Muscle layer of colon (tissue), 2 donors: ENCODE measurements around the gene PDK4.
"Not testable (repeated sequence)": the region's sequence is repeated elsewhere in the genome, so short reads cannot be mapped to it uniquely, and the experiment has no call there.

ENCODE experiments used
- H3K27ac ChIP-seq: one replicate; pipeline ENCODE4 v1.7.0; 2013; ENCODE audit warnings: low read depth, mild to moderate bottlenecking, low read length, moderate library complexity
- H3K27me3 ChIP-seq, 2 donors: one replicate each; pipeline ENCODE4 v1.7.0; 2013; ENCODE audit warnings: low read length in 2 of 2, mild to moderate bottlenecking in 2 of 2; ENCODE audit not compliant: insufficient read depth in 2 of 2, control insufficient read depth in 1 of 2
- H3K36me3 ChIP-seq: one replicate; pipeline ENCODE4 v1.7.0; 2013; ENCODE audit warnings: mild to moderate bottlenecking, low read length; ENCODE audit not compliant: insufficient read depth
- H3K4me1 ChIP-seq: one replicate; pipeline ENCODE4 v1.7.0; 2013; ENCODE audit warnings: mild to moderate bottlenecking, low read length; ENCODE audit not compliant: insufficient read depth
- H3K4me3 ChIP-seq, 2 donors: one replicate each; pipeline ENCODE4 v1.7.0; 2013; ENCODE audit warnings: low read length in 2 of 2, low read depth in 1 of 2, mild to moderate bottlenecking in 1 of 2, moderate library complexity in 1 of 2
- H3K9ac ChIP-seq: one replicate; pipeline ENCODE4 v1.7.0; 2013; ENCODE audit warnings: low read length
- H3K9me3 ChIP-seq: one replicate; pipeline ENCODE4 v1.7.0; 2013; ENCODE audit warnings: mild to moderate bottlenecking, low read length
- donor health status: abdominal sarcoma.
- donor health status: Adenocarcinoma of cecum.

PDK4 gene

GRCh38 chr7:95604397-95604796 lies 8.1 kb upstream of the PDK4 start:
- not testable (repeated sequence) for H3K9ac ChIP-seq, H3K27me3 ChIP-seq, H3K4me3 ChIP-seq, H3K9me3 ChIP-seq, H3K36me3 ChIP-seq, H3K27ac ChIP-seq
- peaks cover 24% of the 10 kb centered on the region for H3K4me1 ChIP-seq

DNA sequence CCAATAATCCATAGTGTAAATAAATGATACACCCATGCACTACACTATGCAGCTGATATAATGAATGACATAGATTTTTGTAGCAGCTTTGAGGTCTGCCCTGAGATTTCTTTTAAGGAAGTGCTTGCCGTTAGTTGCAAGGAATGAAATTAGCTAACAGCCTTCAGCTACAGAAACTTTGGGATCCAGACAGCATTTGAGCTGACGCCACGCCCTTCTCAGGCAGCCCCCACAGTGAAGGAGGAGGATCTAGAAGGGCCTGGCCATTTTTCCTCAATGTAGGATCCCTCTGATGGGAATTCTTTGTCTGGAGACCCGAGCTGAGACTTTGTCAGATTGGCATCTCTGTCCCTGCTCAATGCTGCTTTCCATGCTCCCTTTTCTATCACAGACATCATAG lies 6.1 kb upstream of the PDK4 start:
- peak overlapping the region; percentile 30 for H3K27ac ChIP-seq
- H3K27me3 ChIP-seq = no peaks in the 10 kb centered on the region
- H3K9me3 ChIP-seq = no peaks in the 10 kb centered on the region
- no peaks in the 10 kb centered on the region for H3K36me3 ChIP-seq
- H3K4me1 ChIP-seq = peaks cover 17% of the 10 kb centered on the region
- no peak overlapping the region for H3K4me3 ChIP-seq
- H3K9ac ChIP-seq = no peak overlapping the region

DNA sequence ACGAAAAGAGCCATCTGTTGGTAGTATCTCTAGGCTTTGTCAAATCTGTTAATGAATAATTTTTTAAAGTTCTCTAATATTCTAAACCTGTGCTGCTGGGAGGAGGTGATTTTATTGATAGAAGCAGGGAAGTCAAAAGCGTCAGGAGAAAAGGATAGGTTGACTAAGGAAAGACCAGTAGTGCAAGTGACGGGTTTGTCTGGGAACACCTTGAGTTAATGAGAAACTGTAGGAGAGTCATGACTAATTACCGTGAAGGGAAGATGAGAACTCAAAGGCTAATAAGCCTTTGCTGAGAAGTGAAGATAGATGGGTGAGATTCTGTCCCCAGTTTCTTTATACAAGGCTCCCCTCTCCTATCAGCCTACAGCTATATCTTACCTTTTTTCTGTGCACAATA lies 5.0 kb upstream of the PDK4 start:
- Histone ChIP-seq H3K36me3 (no peaks in the 10 kb centered on the region), H3K4me3 (no peak overlapping the region), H3K9ac (no peak overlapping the region), H3K9me3 (no peaks in the 10 kb centered on the region), H3K27ac (no peak overlapping the region), H3K27me3 (no peaks in the 10 kb centered on the region), H3K4me1 (peaks cover 11% of the 10 kb centered on the region)

- Histone ChIP-seq H3K27ac (no peak overlapping the region), H3K36me3 (peaks cover 10% of the 10 kb centered on the region), H3K9me3 (no peaks in the 10 kb centered on the region), H3K9ac (no peak overlapping the region), H3K4me3 (no peak overlapping the region), H3K27me3 (no peaks in the 10 kb centered on the region), H3K4me1 (peaks cover 14% of the 10 kb centered on the region)
Measured at GRCh38 chr7:95599069-95599468, 2.8 kb upstream of the PDK4 start.

GRCh38 chr7:95598511-95598910 lies 2.2 kb upstream of the PDK4 start:
- Histone ChIP-seq H3K27ac (peak overlapping the region; percentile 35), H3K4me3 (no peak overlapping the region), H3K4me1 (peaks cover 18% of the 10 kb centered on the region)

GRCh38 chr7:95595746-95596197 lies 544 bp downstream of the PDK4 start:
- H3K9me3 ChIP-seq = no peaks in the 10 kb centered on the region
- peak overlapping the region; percentile 96 for H3K27ac ChIP-seq
- no peaks in the 10 kb centered on the region for H3K27me3 ChIP-seq
- H3K36me3 ChIP-seq = peaks cover 40% of the 10 kb centered on the region
- peak overlapping the region; percentile 91 to 92 for H3K4me3 ChIP-seq
- peaks cover 32% of the 10 kb centered on the region for H3K4me1 ChIP-seq
- peak overlapping the region; percentile 98 for H3K9ac ChIP-seq

More at GRCh38 chr7:95598511-95598910, 2.2 kb upstream of the PDK4 start:
- H3K36me3 ChIP-seq = peaks cover 16% of the 10 kb centered on the region
- no peak overlapping the region for H3K9ac ChIP-seq
- H3K27me3 ChIP-seq = no peaks in the 10 kb centered on the region
- H3K9me3 ChIP-seq = no peaks in the 10 kb centered on the region

DNA sequence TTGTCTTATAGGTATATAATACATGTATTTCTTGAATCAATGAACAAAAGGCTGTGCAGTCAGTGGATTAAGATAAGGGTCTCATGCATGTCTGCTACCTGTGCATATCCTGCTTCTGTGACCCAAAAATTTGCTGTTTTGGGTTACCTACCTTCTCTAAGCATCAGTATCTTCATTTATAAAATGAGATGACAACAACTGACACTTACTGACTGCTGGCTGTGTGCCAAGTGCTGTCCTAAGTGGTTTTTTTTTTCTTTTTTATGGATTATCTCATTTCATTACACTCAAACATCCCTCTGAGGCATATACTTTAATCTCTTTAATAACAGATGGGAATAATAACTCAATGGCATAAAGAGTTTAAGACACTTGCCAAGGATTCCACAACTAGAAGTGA lies 2.1 kb downstream of the PDK4 start:
- Histone ChIP-seq H3K4me3 (peak overlapping the region; percentile 91 to 92), H3K36me3 (peaks cover 52% of the 10 kb centered on the region), H3K9ac (peak overlapping the region; percentile 98), H3K4me1 (peaks cover 45% of the 10 kb centered on the region), H3K9me3 (no peaks in the 10 kb centered on the region), H3K27me3 (no peaks in the 10 kb centered on the region), H3K27ac (peak overlapping the region; percentile 53)

DNA sequence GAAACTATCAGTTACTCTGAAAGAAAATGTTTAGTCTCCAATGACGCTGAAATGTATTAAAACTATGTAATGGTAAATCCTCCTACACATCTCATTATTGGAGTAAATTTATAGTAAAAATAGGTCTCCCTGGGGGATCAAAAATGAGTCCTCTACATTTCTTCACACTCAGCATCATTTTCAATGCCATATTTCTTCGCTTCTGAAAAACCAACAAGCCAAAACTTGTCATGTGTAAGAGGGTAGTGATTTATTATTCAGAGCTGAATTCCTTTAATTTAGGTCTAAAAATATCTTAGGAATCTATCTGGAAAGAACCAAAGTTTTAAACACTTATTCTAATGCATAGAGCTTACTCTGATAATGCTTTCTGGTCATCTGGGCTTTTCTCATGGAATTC lies 3.0 kb downstream of the PDK4 start:
- Histone ChIP-seq H3K27ac (no peak overlapping the region), H3K36me3 (peaks cover 60% of the 10 kb centered on the region), H3K9me3 (no peaks in the 10 kb centered on the region), H3K4me1 (peaks cover 49% of the 10 kb centered on the region), H3K27me3 (no peaks in the 10 kb centered on the region), H3K4me3 (peak overlapping the region in 1 of 2 donors; percentile 91), H3K9ac (peak overlapping the region; percentile 18)

GRCh38 chr7:95592570-95592969 lies 3.7 kb downstream of the PDK4 start:
- H3K4me3 ChIP-seq = peak overlapping the region in 1 of 2 donors; percentile 91
- H3K9me3 ChIP-seq = no peaks in the 10 kb centered on the region
- H3K36me3 ChIP-seq = peaks cover 68% of the 10 kb centered on the region
- peak overlapping the region; percentile 18 for H3K9ac ChIP-seq
- peaks cover 50% of the 10 kb centered on the region for H3K4me1 ChIP-seq
- no peak overlapping the region for H3K27ac ChIP-seq
- no peaks in the 10 kb centered on the region for H3K27me3 ChIP-seq

- peak overlapping the region in 1 of 2 donors; percentile 46 for H3K4me3 ChIP-seq
- H3K9me3 ChIP-seq = no peaks in the 10 kb centered on the region
- H3K27me3 ChIP-seq = no peaks in the 10 kb centered on the region
- H3K4me1 ChIP-seq = peaks cover 62% of the 10 kb centered on the region
- peak overlapping the region; percentile 18 for H3K9ac ChIP-seq
- H3K36me3 ChIP-seq = peaks cover 87% of the 10 kb centered on the region
- peak overlapping the region; percentile 23 for H3K27ac ChIP-seq
Measured at GRCh38 chr7:95590387-95591248, 5.7 kb downstream of the PDK4 start.

DNA sequence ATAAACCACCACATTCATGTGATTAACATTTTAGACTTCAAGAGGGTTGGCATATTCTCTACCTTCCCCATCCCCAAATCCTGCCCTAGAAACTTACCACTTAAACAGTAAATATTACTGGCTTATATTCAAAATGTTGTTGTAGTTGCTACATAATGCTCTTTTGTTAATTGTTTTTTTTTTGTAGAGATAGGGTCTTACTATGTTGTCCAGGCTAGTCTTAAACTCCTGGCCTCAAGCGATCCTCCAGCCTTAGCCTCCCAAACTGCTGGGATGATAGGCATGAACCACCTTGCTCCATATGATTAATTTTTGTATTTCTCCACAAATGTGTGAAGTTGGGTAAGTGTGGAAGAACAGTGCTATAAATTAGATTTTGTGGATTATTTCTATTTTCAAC lies 6.5 kb downstream of the PDK4 start:
- peaks cover 62% of the 10 kb centered on the region for H3K4me1 ChIP-seq
- no peaks in the 10 kb centered on the region for H3K9me3 ChIP-seq
- H3K4me3 ChIP-seq = no peak overlapping the region
- no peak overlapping the region for H3K9ac ChIP-seq
- no peaks in the 10 kb centered on the region for H3K27me3 ChIP-seq
- peaks cover 92% of the 10 kb centered on the region for H3K36me3 ChIP-seq
- H3K27ac ChIP-seq = no peak overlapping the region

- peak overlapping the region; percentile 14 for H3K27ac ChIP-seq
Measured at GRCh38 chr7:95589031-95589430, 7.3 kb downstream of the PDK4 start.

More at GRCh38 chr7:95589031-95589430, 7.3 kb downstream of the PDK4 start:
- Histone ChIP-seq H3K9ac (peak overlapping the region; percentile 23), H3K9me3 (no peaks in the 10 kb centered on the region), H3K4me3 (no peak overlapping the region), H3K4me1 (peaks cover 58% of the 10 kb centered on the region), H3K36me3 (peaks cover 89% of the 10 kb centered on the region), H3K27me3 (no peaks in the 10 kb centered on the region)
